ENCODE measurements around the gene EEF1A2.

DNA sequence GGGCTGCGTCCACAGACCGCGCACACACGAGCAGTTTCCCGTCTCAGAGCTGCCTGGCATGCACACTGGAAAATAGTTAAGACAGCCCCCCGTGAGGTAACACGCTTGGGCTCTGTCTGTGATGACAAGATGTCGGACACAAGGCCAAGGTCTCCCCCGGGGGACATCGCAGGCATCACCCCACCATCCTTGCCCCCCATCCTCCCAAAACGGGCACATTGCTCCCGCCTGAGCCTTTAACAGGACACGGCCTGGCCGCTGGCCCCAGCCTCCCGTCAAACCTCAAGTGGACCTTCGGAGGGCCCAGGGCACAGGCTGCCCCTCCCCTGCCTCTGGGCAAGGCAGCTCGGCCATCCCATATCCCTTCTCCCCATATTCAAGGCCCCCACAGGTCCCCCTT is 32.0 kb downstream of the EEF1A2 start:
- TF ChIP-seq, protein P1, sequence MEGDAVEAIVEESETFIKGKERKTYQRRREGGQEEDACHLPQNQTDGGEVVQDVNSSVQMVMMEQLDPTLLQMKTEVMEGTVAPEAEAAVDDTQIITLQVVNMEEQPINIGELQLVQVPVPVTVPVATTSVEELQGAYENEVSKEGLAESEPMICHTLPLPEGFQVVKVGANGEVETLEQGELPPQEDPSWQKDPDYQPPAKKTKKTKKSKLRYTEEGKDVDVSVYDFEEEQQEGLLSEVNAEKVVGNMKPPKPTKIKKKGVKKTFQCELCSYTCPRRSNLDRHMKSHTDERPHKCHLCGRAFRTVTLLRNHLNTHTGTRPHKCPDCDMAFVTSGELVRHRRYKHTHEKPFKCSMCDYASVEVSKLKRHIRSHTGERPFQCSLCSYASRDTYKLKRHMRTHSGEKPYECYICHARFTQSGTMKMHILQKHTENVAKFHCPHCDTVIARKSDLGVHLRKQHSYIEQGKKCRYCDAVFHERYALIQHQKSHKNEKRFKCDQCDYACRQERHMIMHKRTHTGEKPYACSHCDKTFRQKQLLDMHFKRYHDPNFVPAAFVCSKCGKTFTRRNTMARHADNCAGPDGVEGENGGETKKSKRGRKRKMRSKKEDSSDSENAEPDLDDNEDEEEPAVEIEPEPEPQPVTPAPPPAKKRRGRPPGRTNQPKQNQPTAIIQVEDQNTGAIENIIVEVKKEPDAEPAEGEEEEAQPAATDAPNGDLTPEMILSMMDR (IDR thresholded peaks at IDR 0.05): no peak
- TF ChIP-seq POLR2A (IDR thresholded peaks at IDR 0.05): no peak
- TF ChIP-seq EP300 (IDR thresholded peaks at IDR 0.05): no peak

Data from tibial nerve (tissue), 4 donors.